GM12878 (cell line): ENCODE data around the gene SETBP1. TPM values are rescaled to one million over a fixed set of nuclear protein-coding genes. Genes with fewer than 3 reads are reported as not detected.

ENCODE experiments used
- ATAC-seq: fragments of 200-7000 bp; cut with Tn5 transposase; 3 replicates; pipeline ENCODE4 v1.9.1; 2020; ENCODE audit warnings: mild to moderate bottlenecking, moderate library complexity
- BruUV-seq: library from RNA; stranded (reverse); fragments of 400-500 nt; replicated peaks from 2 replicates; lab custom pipeline; 2021; lab: Mats Ljungman, UMichigan
- CTCF ChIA-PET: fragments of 300-600 bp; sonication (Branson Sonifier 250); formaldehyde crosslinking; extraction: SDS; loops from one replicate; lab custom pipeline; 2021; ENCODE audit warnings: inconsistent platforms; lab: Yijun Ruan, JAX
- POLR2A ChIA-PET: fragments of 350-600 bp; formaldehyde crosslinking; extraction: SDS; loops from one replicate; lab custom pipeline; 2021; ENCODE audit warnings: inconsistent platforms; lab: Charles Lee
- RAD21 ChIA-PET: fragments of 300-600 bp; sonication (Branson Sonifier 250); formaldehyde crosslinking; loops from one replicate; lab custom pipeline; 2023; ENCODE audit warnings: antibody characterized with exemption; ENCODE audit not compliant: unreplicated experiment; lab: Charles Lee
- SMC1A ChIA-PET: fragments of 300-600 bp; sonication (Branson Sonifier 250); formaldehyde crosslinking; loops from one replicate; lab custom pipeline; 2023; ENCODE audit not compliant: unreplicated experiment, uncharacterized antibody; lab: Charles Lee
- DNase-seq: peaks from one replicate; pipeline ENCODE4 v3.0.0-alpha.2; 2011; ENCODE audit warnings: low read depth, low spot score
- FAIRE-seq: peaks from 3 replicates; lab custom pipeline; 2011; peaks lifted over from hg19 to GRCh38; lab: Jason Lieb, UNC
- H2AFZ ChIP-seq: 2 replicates; pipeline ENCODE4 v1.6.0; 2011; ENCODE audit warnings: low read depth, low read length, control low read depth; ENCODE audit not compliant: control insufficient read depth
- H3K27ac ChIP-seq: 2 replicates; pipeline ENCODE4 v1.5.1; 2011; ENCODE audit warnings: control low read depth; ENCODE audit not compliant: control insufficient read depth, insufficient read depth
- H3K27me3 ChIP-seq, 2 experiments: replicated peaks in 1 of 2; 2 replicates each; pipeline versions ENCODE4 v1.6.0 to v1.6.1; 2011; ENCODE audit warnings: low read length in 1 of 2; ENCODE audit not compliant: control insufficient read depth in 2 of 2, insufficient read depth in 2 of 2
- H3K36me3 ChIP-seq, 2 experiments: 2 replicates each; pipeline ENCODE4 v1.5.1; 2011; ENCODE audit warnings: low read length in 1 of 2; ENCODE audit not compliant: control insufficient read depth in 2 of 2, insufficient read depth in 2 of 2
- H3K4me1 ChIP-seq: 2 replicates; pipeline ENCODE4 v1.6.1; 2011; ENCODE audit warnings: mild to moderate bottlenecking, low read length, moderate library complexity, mixed read lengths; ENCODE audit not compliant: control insufficient read depth, insufficient read depth
- H3K4me2 ChIP-seq: 2 replicates; pipeline ENCODE4 v1.6.0; 2011; ENCODE audit warnings: control low read depth; ENCODE audit not compliant: control insufficient read depth, insufficient read depth
- H3K4me3 ChIP-seq: fragments of 200-600 bp; sonication (generic); 2 replicates; pipeline ENCODE4 v1.5.1; 2016
- H3K79me2 ChIP-seq: 2 replicates; pipeline ENCODE4 v1.6.0; 2011; ENCODE audit warnings: low read length; ENCODE audit not compliant: control insufficient read depth, insufficient read depth
- H3K9ac ChIP-seq: 2 replicates; pipeline ENCODE4 v1.8.0; 2011; ENCODE audit warnings: low read length, control low read depth, mixed read lengths; ENCODE audit not compliant: control insufficient read depth, insufficient read depth
- H3K9me3 ChIP-seq: replicated peaks from 3 replicates; pipeline ENCODE4 v1.5.1; 2011; ENCODE audit warnings: mild to moderate bottlenecking, low read length; ENCODE audit not compliant: control insufficient read depth, insufficient read depth
- H4K20me1 ChIP-seq: 2 replicates; pipeline ENCODE4 v1.6.0; 2011; ENCODE audit not compliant: control insufficient read depth, insufficient read depth
- BCL11A ChIP-seq: IDR thresholded peaks from 2 replicates; pipeline ENCODE4 v1.6.1; 2011; ENCODE audit warnings: low read depth, low read length
- CEBPZ ChIP-seq: fragments of 150-350 bp; IDR thresholded peaks from 2 replicates; pipeline ENCODE4 v1.6.1; 2016; ENCODE audit warnings: low read depth, low read length
- E2F8 ChIP-seq: fragments of 450-650 bp; IDR thresholded peaks from 2 replicates; pipeline ENCODE4 v1.6.1; 2018; ENCODE audit warnings: mild to moderate bottlenecking, low read depth, moderate library complexity; ENCODE audit not compliant: partially characterized antibody
- EED ChIP-seq: sonication (generic); IDR thresholded peaks from 2 replicates; pipeline ENCODE4 v1.6.1; 2016; ENCODE audit warnings: antibody characterized with exemption, low read depth
- ETV6 ChIP-seq, 2 experiments: fragments of 450-650 bp in 1 of 2; IDR thresholded peaks in 1 of 2; conservative IDR thresholded peaks in 1 of 2; 2 replicates each; pipeline ENCODE4 v1.6.1; 2014; ENCODE audit warnings: antibody characterized with exemption in 1 of 2, borderline replicate concordance in 1 of 2, low read depth in 1 of 2, mild to moderate bottlenecking in 1 of 2, moderate library complexity in 1 of 2
- KLF5 ChIP-seq: fragments of 450-650 bp; IDR thresholded peaks from 2 replicates; pipeline ENCODE4 v1.6.1; 2014; ENCODE audit warnings: mild to moderate bottlenecking; ENCODE audit not compliant: partially characterized antibody
- NR2C1 ChIP-seq: fragments of 450-650 bp; IDR thresholded peaks from 2 replicates; pipeline ENCODE4 v1.6.1; 2017; ENCODE audit warnings: antibody characterized with exemption, mild to moderate bottlenecking, moderate library complexity
- POU2F2 ChIP-seq: IDR thresholded peaks from 3 replicates; pipeline ENCODE4 v1.6.1; 2011; ENCODE audit warnings: low read depth, mild to moderate bottlenecking, low read length, borderline replicate concordance
- SMAD1 ChIP-seq: fragments of 450-650 bp; IDR thresholded peaks from 2 replicates; pipeline ENCODE4 v1.6.1; 2018; ENCODE audit warnings: mild to moderate bottlenecking, low read depth; ENCODE audit not compliant: partially characterized antibody
- SRF ChIP-seq, 2 experiments: IDR thresholded peaks; 2 replicates each; pipeline ENCODE4 v1.6.1; 2011; ENCODE audit warnings: low read depth in 2 of 2, low read length in 2 of 2, mild to moderate bottlenecking in 1 of 2, moderate library complexity in 1 of 2
- YBX1 ChIP-seq: fragments of 450-650 bp; IDR thresholded peaks from 2 replicates; pipeline ENCODE4 v1.6.1; 2016; ENCODE audit warnings: antibody characterized with exemption
- ZZZ3 ChIP-seq: IDR thresholded peaks from 2 replicates; pipeline ENCODE4 v1.6.1; 2011; ENCODE audit warnings: low read depth; ENCODE audit not compliant: control insufficient read depth, insufficient read length
- WGBS: methylation state at CpG from one replicate; pipeline ENCODE4 v1.1.6; 2016; ENCODE audit warnings: low lambda C conversion rate; ENCODE audit not compliant: insufficient replicate concordance, insufficient coverage; ENCODE audit errors: missing lambda C conversion rate; 5-methylcytosine and 5-hydroxymethylcytosine counted together
- in situ Hi-C: fragments of 300-500 bp; cut with MboI; formaldehyde crosslinking; loops from 9 replicates; pipeline ENCODE4 v1.14.3; 2018; ENCODE audit warnings: mixed read lengths
- intact Hi-C: fragments of 100-400 bp; cut with micrococcal nuclease; formaldehyde crosslinking; loops from one replicate; pipeline ENCODE4 v1.14.2; 2022; ENCODE audit not compliant: unreplicated experiment
- polyA plus RNA-seq, 11 experiments: library from polyadenylated mRNA; depleted of rRNA in 4 of 11; unstranded in 6 of 11; stranded (reverse) in 5 of 11; fragments of >200 nt; fragmentation: Nextera tagmentation in 4 of 11; fragmentation: Illumina TruSeq in 1 of 11; extraction: Ambion mirVana in 4 of 11; extraction: Trizol in 1 of 11; gene quantifications; 1 replicate in 1 of 11; 2 replicates in 10 of 11; pipeline versions ENCODE4 v1.2.1 to v1.2.3, GENCODE V29; 2011 to 2016; ENCODE audit warnings: inconsistent platforms in 2 of 11, missing spikeins in 2 of 11, low read depth in 1 of 11
- total RNA-seq, 4 experiments: library from RNA; depleted of rRNA in 3 of 4; stranded (reverse); fragments of >200 nt in 3 of 4; fragmentation: Illumina TruSeq in 1 of 4; extraction: Trizol in 1 of 4; gene quantifications; 2 replicates each; pipeline versions ENCODE4 v1.2.1 to v1.2.3, GENCODE V29; 2013 to 2021

SETBP1 gene
- total and polyA plus RNA-seq, 10 of the 15 experiments (the other 5 are each of a cell fraction or from before 2014, with no cell fraction given): 0.99 to 29.7 (median 8.3) TPM

GRCh38 chr18:44938720-44939665 is 258.3 kb downstream of the SETBP1 start:
- Histone ChIP-seq H3K27ac (no peak overlapping the region), H3K4me1 (no peaks in the 10 kb centered on the region), H2AFZ (no peak overlapping the region), H3K79me2 (no peaks in the 10 kb centered on the region), H3K9ac (no peak overlapping the region), H3K9me3 (no peaks in the 10 kb centered on the region), H3K36me3 (peaks cover 0 to 2% of the 10 kb centered on the region in 2 experiments; a peak in 2 of 4 replicates), H3K4me2 (no peak overlapping the region), H3K27me3 (no peaks in the 10 kb centered on the region), H3K4me3 (no peak overlapping the region), H4K20me1 (no peaks in the 10 kb centered on the region)
- SMC1A ChIA-PET: no interaction called here
- TF ChIP-seq KLF5: no peak
- TF ChIP-seq E2F8: no peak
- TF ChIP-seq ZZZ3: no peak
- TF ChIP-seq YBX1: no peak
- no peak for TF ChIP-seq NR2C1
- no peak for TF ChIP-seq ETV6 (conservative IDR thresholded peaks at IDR 0.05 in 1 of 2, IDR thresholded peaks at IDR 0.05 in 1 of 2; ENCODE audit: borderline replicate concordance in 1 of 2, low read depth in 1 of 2)
- no peak for TF ChIP-seq SMAD1
- no peak for TF ChIP-seq EED
- no peak for TF ChIP-seq POU2F2
- TF ChIP-seq CEBPZ: no peak
- TF ChIP-seq BCL11A: no peak
- TF ChIP-seq SRF (IDR thresholded peaks at IDR 0.05; ENCODE audit: low read depth in 2 of 2, low read length in 2 of 2): no peak
- intact Hi-C loops: no loop called here
- POLR2A ChIA-PET: no interaction called here
- FAIRE-seq: peak; percentile 41
- in situ Hi-C loops: no loop called here
- no TSS peak for BruUV-seq
- CTCF ChIA-PET: interaction anchor here (0.8 kb wide), 1 partner anchor 14 kb away, joined by 3 read pairs; no protein-coding TSS in a partner anchor
- RAD21 ChIA-PET: interaction anchor here (1.4 kb wide), 1 partner anchor 14 kb away, joined by 3 read pairs; no protein-coding TSS in a partner anchor
- DNase-seq: no peak
- WGBS: 51% methylated on average over 5 of the region's 5 CpGs
- ATAC-seq: peak; percentile 26; the same call in 2 of the 3 replicates
